ENCODE results near the gene SNTA1. TPM values are rescaled to one million over a fixed set of nuclear protein-coding genes. Genes with fewer than 3 reads are reported as not detected.

Gene SNTA1
- total and polyA plus RNA-seq, 9 of the 15 experiments (the other 6 are each of a cell fraction or from before 2014, with no cell fraction given) = 1.2 to 40.8 (median 20.3) TPM

DNA sequence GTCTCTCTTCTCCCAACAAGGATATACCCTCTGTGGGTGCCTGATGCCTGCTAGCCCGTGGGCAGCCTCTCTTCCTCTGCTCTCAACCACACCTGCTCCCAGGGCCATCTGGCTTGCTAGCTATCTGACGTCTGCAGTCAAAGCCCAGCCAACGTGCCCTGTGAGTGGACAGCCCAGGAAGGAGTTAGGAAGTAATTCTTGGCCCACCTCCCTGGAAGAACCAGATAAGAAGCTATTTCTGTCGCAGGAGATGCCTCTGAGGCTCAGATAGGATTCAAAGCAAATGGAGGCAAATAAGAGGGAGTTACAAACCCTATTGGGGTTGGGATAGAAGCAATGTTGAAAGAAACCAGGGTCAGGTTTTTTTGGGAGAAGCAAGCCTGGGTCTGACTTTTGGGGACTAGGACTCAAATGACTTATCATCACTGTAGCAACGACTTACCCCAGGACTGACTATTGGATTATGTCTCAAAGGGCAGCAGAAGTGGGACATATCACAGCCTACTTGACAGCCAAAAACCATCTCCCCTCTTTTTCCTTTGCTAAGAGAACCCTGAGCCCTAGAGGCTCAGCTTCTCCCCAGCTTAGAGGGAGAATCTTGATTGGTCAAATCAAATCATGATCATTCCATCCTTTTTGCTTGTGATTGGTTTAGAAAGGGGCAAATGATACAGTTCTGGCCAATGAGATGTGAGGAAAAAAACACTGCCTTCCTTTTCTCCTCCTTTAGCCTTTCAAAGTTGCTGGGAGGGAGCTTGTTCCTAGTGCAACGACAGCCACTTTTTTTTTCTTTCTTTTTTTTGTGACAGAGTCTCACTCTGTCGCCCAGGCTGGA lies 24.2 kb downstream of the SNTA1 start (continued):
- no peak for TF ChIP-seq FIP1L1 (IDR thresholded peaks at IDR 0.05; ENCODE audit: low read depth, low read length, poor library complexity, severe bottlenecking)
- TF ChIP-seq ZNF507 (tag; conservative IDR thresholded peaks at IDR 0.05) = no peak
- peak; percentile 96 for TF ChIP-seq ARID1B (IDR thresholded peaks at IDR 0.05)
- TF ChIP-seq, protein P1, sequence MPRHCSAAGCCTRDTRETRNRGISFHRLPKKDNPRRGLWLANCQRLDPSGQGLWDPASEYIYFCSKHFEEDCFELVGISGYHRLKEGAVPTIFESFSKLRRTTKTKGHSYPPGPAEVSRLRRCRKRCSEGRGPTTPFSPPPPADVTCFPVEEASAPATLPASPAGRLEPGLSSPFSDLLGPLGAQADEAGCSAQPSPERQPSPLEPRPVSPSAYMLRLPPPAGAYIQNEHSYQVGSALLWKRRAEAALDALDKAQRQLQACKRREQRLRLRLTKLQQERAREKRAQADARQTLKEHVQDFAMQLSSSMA (CRISPR knock-in tag; IDR thresholded peaks at IDR 0.05) = no peak
- TF ChIP-seq, protein P2, sequence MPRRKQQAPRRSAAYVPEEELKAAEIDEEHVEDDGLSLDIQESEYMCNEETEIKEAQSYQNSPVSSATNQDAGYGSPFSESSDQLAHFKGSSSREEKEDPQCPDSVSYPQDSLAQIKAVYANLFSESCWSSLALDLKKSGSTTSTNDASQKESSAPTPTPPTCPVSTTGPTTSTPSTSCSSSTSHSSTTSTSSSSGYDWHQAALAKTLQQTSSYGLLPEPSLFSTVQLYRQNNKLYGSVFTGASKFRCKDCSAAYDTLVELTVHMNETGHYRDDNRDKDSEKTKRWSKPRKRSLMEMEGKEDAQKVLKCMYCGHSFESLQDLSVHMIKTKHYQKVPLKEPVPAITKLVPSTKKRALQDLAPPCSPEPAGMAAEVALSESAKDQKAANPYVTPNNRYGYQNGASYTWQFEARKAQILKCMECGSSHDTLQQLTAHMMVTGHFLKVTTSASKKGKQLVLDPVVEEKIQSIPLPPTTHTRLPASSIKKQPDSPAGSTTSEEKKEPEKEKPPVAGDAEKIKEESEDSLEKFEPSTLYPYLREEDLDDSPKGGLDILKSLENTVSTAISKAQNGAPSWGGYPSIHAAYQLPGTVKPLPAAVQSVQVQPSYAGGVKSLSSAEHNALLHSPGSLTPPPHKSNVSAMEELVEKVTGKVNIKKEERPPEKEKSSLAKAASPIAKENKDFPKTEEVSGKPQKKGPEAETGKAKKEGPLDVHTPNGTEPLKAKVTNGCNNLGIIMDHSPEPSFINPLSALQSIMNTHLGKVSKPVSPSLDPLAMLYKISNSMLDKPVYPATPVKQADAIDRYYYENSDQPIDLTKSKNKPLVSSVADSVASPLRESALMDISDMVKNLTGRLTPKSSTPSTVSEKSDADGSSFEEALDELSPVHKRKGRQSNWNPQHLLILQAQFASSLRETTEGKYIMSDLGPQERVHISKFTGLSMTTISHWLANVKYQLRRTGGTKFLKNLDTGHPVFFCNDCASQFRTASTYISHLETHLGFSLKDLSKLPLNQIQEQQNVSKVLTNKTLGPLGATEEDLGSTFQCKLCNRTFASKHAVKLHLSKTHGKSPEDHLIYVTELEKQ (CRISPR knock-in tag; IDR thresholded peaks at IDR 0.05) = no peak
- TF ChIP-seq EGR1 (conservative IDR thresholded peaks at IDR 0.05) = no peak
- TF ChIP-seq NELFE (IDR thresholded peaks at IDR 0.05; ENCODE audit: insufficient read depth, insufficient read length) = no peak
- no peak for TF ChIP-seq SRSF7 (optimal IDR thresholded peaks at IDR 0.05; ENCODE audit: low read depth, low read length)
- TF ChIP-seq ZNF444 (CRISPR knock-in tag; IDR thresholded peaks at IDR 0.05) = peak; percentile 48; the same call in 1 of the 2 replicates
- TF ChIP-seq, protein P3, sequence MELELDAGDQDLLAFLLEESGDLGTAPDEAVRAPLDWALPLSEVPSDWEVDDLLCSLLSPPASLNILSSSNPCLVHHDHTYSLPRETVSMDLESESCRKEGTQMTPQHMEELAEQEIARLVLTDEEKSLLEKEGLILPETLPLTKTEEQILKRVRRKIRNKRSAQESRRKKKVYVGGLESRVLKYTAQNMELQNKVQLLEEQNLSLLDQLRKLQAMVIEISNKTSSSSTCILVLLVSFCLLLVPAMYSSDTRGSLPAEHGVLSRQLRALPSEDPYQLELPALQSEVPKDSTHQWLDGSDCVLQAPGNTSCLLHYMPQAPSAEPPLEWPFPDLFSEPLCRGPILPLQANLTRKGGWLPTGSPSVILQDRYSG (tag; conservative IDR thresholded peaks at IDR 0.05; ENCODE audit: low read depth) = no peak
- no peak for TF ChIP-seq ZNF133 (CRISPR knock-in tag; IDR thresholded peaks at IDR 0.05)
- no peak for TF ChIP-seq CAMTA2 (CRISPR knock-in tag; conservative IDR thresholded peaks at IDR 0.05)
- TF ChIP-seq, protein P4, sequence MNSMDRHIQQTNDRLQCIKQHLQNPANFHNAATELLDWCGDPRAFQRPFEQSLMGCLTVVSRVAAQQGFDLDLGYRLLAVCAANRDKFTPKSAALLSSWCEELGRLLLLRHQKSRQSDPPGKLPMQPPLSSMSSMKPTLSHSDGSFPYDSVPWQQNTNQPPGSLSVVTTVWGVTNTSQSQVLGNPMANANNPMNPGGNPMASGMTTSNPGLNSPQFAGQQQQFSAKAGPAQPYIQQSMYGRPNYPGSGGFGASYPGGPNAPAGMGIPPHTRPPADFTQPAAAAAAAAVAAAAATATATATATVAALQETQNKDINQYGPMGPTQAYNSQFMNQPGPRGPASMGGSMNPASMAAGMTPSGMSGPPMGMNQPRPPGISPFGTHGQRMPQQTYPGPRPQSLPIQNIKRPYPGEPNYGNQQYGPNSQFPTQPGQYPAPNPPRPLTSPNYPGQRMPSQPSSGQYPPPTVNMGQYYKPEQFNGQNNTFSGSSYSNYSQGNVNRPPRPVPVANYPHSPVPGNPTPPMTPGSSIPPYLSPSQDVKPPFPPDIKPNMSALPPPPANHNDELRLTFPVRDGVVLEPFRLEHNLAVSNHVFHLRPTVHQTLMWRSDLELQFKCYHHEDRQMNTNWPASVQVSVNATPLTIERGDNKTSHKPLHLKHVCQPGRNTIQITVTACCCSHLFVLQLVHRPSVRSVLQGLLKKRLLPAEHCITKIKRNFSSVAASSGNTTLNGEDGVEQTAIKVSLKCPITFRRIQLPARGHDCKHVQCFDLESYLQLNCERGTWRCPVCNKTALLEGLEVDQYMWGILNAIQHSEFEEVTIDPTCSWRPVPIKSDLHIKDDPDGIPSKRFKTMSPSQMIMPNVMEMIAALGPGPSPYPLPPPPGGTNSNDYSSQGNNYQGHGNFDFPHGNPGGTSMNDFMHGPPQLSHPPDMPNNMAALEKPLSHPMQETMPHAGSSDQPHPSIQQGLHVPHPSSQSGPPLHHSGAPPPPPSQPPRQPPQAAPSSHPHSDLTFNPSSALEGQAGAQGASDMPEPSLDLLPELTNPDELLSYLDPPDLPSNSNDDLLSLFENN (IDR thresholded peaks at IDR 0.05; ENCODE audit: low read depth in 2 of 2, low read length in 2 of 2) = peak in 1 of 2 experiments; percentile 80; a peak in 2 of 4 replicates
- no peak for TF ChIP-seq GTF2F1 (IDR thresholded peaks at IDR 0.05; ENCODE audit: low read depth, low read length)
- TF ChIP-seq, protein P5, sequence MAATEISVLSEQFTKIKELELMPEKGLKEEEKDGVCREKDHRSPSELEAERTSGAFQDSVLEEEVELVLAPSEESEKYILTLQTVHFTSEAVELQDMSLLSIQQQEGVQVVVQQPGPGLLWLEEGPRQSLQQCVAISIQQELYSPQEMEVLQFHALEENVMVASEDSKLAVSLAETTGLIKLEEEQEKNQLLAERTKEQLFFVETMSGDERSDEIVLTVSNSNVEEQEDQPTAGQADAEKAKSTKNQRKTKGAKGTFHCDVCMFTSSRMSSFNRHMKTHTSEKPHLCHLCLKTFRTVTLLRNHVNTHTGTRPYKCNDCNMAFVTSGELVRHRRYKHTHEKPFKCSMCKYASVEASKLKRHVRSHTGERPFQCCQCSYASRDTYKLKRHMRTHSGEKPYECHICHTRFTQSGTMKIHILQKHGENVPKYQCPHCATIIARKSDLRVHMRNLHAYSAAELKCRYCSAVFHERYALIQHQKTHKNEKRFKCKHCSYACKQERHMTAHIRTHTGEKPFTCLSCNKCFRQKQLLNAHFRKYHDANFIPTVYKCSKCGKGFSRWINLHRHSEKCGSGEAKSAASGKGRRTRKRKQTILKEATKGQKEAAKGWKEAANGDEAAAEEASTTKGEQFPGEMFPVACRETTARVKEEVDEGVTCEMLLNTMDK (IDR thresholded peaks at IDR 0.05; ENCODE audit: borderline replicate concordance, insufficient read depth, low read depth, low read length, poor library complexity, severe bottlenecking) = no peak
- 0 out of 2 replicates have a peak, but pooled peaks have one; percentile 33 for TF ChIP-seq KHSRP (IDR thresholded peaks at IDR 0.05)
